Fibroblast of lung (primary cell): ENCODE results near the gene NR2E3.

Experiments
- CTCF ChIP-seq, 2 donors: IDR thresholded peaks in 1 of 2; conservative IDR thresholded peaks in 1 of 2; 1 replicate in 1 of 2; 2 replicates in 1 of 2; pipeline ENCODE4 v1.5.1; 2011 to 2012; ENCODE audit warnings: low read length in 2 of 2, control low read depth in 1 of 2, inconsistent platforms in 1 of 2, low read depth in 1 of 2, mild to moderate bottlenecking in 1 of 2
- EZH2 ChIP-seq: IDR thresholded peaks from 2 replicates; pipeline ENCODE4 v1.5.1; 2012; ENCODE audit warnings: low read length, control low read depth, mild to moderate bottlenecking; ENCODE audit errors: missing control alignments

- TF ChIP-seq EZH2 (no peak), CTCF (conservative IDR thresholded peaks at IDR 0.05 in 1 of 2, IDR thresholded peaks at IDR 0.05 in 1 of 2; ENCODE audit: low read depth in 1 of 2, low read length in 2 of 2) (no peak)
Observed at GRCh38 chr15:71804695-71805470, 5.5 kb upstream of the NR2E3 start.
